GM18517 (cell line): Measurements from ENCODE around the gene CLDN9.
"Not testable (repeated sequence)": the region's sequence is repeated elsewhere in the genome, so short reads cannot be mapped to it uniquely, and the experiment has no call there.

ENCODE experiments used
- ATAC-seq: cut with Tn5 transposase; IDR thresholded peaks from one replicate; pipeline ENCODE4 v1.9.1; 2021; ENCODE audit warnings: mild to moderate bottlenecking, moderate library complexity; ENCODE audit not compliant: unreplicated experiment

The CLDN9 gene

DNA sequence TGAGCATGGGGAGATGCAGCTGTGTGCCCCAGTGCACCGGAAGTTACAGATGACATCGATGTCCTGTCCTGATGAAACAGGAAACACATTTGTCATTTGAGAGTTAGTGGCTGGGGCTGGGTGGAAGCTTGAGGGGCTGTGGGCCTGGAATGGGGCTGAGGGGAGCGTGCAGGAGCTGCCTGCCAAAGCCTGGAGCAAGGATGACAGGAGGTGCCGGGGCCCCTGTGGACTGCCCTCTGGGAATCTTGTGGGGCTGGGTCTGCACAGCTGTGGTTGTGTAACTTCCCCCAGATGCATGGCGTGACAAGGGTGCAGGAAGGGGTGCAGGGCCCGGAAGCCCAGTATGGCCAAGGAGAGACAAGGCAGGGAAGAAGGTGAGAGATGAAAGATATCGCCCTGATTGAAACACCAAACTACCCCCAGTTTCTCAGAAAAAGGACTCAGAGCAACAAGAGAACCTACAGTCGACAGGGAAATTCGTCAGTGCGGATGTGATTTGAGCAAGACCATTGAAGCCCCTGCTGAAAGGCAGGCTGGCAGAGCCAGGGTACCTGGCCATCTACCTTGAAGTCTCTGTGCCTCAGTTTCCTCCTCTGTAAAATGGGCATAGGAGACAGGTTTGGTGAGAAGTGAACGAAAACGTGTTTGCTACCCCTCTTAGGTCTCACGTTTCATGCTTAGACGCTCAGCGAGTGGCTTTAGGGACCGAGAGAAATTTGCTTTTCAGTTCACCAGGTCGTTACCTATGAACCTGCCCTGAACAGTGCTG lies 42.4 kb downstream of the CLDN9 start:
- no peak for ATAC-seq

DNA sequence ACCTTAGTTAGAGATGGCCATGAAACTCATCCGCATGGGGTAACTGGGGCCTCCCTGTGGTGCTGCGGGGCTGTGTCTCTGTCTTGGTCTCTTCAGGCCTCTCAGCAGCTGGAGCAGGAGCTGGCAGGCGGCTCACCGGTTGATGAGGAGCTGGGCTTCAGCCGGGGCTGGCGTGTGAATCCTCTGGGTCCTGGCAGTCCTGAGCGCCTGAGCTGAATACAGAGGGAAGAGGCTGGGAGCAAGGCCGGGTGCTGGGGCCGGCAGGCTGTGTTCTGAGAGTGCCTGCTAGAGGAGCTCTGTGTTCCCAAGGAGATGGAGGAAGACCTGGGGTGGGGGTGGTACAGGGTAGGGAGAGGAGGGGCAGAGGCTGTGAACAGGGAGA lies 43.0 kb downstream of the CLDN9 start:
- not testable (repeated sequence) for ATAC-seq

DNA sequence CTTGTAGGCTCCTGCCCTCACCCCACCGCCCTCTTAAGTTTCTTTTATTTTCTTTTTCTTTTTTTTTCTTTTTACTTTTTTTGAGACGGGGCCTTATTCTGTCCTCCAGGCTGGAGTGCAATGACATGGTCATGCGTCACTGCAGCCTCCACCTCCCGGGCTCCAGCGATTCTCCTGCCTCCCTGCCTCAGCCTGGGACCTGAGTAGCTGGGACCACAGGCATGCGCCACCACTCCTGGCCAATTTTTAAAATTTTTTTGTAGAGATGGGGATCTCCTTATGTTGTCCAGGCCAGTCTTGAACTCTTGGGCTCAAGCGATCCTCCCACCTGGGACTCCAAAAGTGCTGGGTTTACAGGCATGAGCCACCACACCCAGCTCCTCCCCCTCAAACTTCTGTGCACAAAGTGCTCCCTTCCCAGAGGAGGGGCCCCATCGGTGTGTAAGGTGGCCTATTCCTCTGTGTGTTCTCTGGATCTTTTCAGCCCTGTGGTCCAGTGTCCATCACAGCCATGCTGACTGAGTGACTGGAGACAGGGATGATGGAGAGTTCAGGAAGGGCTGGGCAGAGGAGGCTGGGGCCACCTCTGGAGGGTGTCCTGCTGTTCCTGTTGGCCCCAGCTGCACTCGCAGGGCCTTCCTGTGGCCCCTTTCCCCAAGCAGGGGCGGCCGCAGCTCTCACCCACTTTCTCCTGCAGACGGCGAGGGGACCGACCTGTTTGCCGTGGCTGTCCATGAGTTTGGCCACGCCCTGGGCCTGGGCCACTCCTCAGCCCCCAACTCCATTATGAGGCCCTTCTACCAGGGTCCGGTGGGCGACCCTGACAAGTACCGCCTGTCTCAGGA lies 43.8 kb downstream of the CLDN9 start:
- no peak for ATAC-seq

DNA sequence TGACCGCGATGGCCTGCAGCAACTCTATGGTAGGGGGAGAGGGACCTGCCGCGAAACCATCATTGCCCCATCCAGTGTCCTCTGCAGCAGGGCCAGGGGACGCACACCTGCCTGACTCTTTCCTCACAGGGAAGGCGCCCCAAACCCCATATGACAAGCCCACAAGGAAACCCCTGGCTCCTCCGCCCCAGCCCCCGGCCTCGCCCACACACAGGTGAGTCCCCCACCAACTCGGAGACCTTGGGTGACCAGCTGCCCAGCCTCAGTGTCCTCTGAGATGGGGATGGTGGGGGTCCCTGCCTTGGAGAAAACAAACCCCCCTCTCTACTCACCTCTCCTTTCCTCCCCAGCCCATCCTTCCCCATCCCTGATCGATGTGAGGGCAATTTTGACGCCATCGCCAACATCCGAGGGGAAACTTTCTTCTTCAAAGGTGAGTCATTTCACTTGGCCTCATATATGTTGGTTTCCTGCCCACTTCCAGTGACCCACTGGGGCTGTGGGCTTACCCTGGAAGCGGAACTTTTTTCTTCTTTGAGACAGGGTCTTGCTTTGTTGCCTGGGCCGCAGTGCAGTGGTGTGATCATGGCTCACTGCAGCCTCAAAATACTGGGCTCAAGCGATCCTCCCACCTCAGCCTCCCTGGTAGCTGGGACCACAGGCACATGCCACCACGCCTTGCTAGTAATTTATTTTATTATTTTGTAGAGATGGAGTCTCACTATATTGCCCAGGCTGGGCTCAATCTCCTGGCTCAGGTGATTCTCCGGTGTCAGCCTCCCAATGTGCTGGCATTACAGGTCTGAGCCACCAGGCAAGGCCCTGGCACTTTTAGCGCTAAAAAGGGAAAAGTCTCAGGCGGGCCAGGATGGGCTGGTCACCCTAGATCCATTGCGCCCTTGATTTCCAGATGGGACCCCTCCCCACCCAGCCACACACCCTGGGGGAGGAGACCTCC lies 44.7 kb downstream of the CLDN9 start:
- no peak for ATAC-seq

- no peak for ATAC-seq
Observed at GRCh38 chr16:3058139-3059030, 45.7 kb downstream of the CLDN9 start.

- peak; percentile 61 for ATAC-seq
Observed at GRCh38 chr16:3059041-3059722, 46.5 kb downstream of the CLDN9 start.

DNA sequence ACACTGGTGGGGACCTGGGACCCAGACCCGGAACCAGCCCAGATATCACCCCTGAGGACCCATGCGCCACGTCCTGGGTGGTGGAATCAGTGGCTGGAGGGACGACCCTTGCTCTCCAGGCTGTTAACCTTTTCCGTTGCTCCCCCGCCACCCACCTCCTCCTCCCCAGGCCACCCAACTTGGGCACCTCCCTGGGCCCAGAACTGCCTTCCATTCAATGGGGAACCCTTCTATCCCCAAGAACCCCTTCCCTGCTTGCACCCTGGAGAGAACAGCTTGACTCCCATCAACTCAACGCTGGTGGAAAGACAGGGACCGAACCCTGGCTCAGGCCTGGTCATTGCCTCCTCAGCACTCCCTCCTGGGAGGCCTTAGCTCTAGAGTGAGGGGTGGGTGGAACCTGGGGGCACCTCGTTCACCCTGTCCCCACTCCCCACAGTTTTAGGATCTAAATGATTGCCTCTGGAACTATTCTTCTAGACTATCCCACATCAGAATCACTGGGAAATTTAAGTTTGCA lies 47.1 kb downstream of the CLDN9 start:
- ATAC-seq: no peak

GRCh38 chr16:3060339-3061127 lies 47.8 kb downstream of the CLDN9 start:
- ATAC-seq: no peak

GRCh38 chr16:3062553-3062952 lies 49.8 kb downstream of the CLDN9 start:
- ATAC-seq: no peak

- ATAC-seq: no peak
Observed at GRCh38 chr16:3063625-3064386, 51.1 kb downstream of the CLDN9 start.
